Right renal pelvis (tissue), 4 donors: ENCODE data around the gene TARDBP. TPM values are rescaled to one million over a fixed set of nuclear protein-coding genes. Genes with fewer than 3 reads are reported as not detected.
"Not testable (repeated sequence)": the region's sequence is repeated elsewhere in the genome, so short reads cannot be mapped to it uniquely, and the experiment has no call there.

Source experiments
- DNase-seq, 4 donors: peaks; one replicate each; pipeline ENCODE4 v3.0.0-alpha.2; 2013; ENCODE audit warnings: low read depth in 4 of 4, low spot score in 3 of 4, missing footprints in 1 of 4
- polyA plus RNA-seq, 4 donors: library from polyadenylated mRNA; unstranded; fragments of 120-200 nt; gene quantifications; one replicate each; pipeline ENCODE4 v1.2.1, GENCODE V29; 2013; ENCODE audit not compliant: insufficient read length in 4 of 4

Gene TARDBP
- polyA plus RNA-seq: 100 to 1,000 TPM; 304 to 313 (median 308) TPM

GRCh38 chr1:11012260-11013159 is at the start of gene TARDBP:
TSS of gene TARDBP (plus strand) at chr1:11012654. CDS start at chr1:11013728, 1,074 bp downstream.
- DNase-seq: peak; percentile 86 to 89 (median 87)

DNA sequence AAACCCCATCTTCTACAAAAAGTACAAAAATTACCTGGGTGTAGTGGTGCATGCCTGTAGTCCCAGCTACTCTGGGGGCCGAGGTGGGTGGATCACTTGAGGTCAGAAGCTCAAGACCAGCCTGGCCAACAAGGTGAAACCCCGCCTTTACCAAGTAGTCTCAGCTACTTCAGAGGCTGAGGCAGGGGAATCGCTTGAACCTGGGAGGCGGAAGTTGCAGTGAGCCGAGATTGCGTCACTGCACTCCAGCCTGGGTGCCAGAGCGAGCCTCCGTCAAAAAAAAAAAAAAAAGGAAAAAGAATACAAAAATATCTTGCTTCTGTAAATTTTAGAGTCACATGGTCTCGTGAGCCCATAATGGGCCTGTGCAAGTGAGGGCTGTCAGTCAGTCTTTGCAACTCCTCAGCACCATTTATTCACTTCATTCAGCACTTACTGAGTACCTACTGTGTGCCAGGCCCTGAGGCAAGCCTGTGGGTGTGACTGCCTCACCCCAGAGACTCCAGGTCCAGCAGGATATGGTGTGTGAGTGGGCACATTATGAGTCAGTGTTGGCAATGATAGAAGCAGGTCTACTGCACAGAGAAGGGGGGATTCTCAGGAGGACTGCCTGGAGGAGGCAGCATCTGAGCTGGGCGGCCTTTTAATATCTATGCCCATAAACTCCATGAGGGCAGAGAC is 46.8 kb upstream of the TARDBP start:
- no peak for DNase-seq

GRCh38 chr1:10967090-10967489 is 45.4 kb upstream of the TARDBP start:
- no peak for DNase-seq

GRCh38 chr1:10968411-10968826 is 44.0 kb upstream of the TARDBP start:
- no peak for DNase-seq

DNA sequence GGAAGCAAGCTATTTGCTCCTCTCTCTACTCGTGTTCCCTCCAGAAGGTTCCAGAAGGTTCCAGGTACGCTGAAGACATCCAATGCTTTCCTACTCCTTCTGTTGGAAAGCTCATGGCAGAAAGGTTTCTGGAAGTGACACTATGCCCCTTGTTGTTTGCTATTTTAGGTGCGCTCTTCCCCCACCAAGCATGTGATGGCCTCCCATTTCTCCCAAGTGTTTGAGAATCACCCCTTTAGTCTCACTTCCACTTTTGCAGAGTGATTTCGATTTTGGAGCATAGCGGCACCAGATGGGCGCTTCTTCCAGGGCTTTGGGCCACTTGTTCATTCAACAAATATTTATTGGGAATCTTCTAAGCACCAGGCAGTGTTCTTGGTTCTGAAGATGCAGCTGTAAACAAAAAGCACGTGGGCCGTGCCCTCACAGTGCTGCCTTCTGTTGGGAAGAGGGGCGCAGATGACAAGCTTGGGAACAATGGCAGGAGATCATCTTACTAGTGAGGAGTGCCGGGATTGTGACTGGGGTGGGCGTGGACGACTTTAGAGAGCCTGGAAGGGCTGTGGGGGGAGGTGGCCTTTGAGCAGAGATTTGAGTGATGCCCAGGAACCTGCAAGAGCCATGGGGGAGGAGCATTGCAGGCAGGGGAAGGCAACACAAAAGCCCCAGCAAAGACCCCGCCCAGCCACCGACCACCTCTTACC is 43.0 kb upstream of the TARDBP start:
- no peak for DNase-seq

DNA sequence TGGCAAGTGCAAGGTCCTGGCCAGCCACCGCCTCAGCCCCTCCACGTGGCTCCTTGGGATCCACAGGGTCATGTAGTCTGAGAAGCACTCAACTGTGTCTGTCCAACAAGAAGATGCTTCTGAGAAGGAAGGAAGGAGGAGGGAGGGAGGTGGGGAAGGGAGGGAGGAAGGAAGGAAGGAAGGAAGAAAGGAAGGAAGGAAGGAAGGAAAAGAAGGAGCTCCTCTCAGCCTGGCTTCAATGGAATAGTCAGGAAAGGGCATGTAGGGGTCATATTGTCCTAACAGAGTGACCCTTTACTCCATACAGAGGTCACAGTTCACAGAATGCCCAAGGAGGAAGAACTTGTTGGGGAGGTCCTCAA is 42.5 kb upstream of the TARDBP start:
- DNase-seq: no peak

- no peak for DNase-seq
These were observed 38.9 kb upstream of the TARDBP start for GRCh38 chr1:10973552-10973951.

DNA sequence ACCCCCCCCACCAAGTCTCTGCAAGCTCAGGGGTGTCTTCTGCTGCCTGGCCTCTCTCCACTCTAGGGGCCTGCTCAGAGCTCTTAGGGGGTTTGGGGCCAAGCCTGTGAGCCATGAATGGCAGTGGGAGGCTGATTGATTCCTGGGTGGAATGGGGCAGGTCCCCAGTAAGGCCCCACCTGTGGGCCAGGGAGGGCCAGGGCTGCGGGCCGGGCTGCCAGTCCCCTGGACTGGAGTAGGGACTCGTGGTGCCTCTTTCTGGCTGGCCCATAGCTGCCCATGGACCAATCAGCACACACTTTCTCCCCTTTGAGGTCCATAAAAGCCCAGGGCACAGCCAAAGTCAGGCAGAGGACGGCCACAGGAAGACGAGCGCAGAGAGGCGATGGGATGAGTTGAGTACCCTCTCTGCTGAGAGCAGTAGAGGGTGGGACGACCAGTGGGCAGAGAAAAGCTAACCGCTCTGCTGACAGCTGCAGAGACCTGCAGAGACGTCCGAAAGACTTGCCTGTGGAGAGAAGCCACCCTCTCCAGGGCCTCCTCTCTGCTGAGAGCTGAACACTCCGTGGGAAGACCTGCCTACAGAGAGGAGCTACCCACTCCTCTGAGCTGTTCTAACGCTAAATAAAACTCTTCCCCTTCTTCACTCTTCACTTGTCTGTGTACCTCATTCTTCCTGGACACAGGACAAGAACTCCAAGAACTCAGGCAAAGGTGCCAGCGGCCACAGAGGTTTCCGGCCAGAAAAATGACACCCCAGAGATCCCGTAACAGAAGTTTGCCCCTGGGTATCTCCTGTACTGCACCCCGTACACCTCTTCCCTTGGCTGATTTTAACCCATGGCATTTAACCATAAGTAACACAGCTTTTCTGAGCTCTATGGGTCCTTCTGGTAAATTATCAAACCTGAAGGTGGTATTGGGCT is 38.2 kb upstream of the TARDBP start:
- DNase-seq: no peak

DNA sequence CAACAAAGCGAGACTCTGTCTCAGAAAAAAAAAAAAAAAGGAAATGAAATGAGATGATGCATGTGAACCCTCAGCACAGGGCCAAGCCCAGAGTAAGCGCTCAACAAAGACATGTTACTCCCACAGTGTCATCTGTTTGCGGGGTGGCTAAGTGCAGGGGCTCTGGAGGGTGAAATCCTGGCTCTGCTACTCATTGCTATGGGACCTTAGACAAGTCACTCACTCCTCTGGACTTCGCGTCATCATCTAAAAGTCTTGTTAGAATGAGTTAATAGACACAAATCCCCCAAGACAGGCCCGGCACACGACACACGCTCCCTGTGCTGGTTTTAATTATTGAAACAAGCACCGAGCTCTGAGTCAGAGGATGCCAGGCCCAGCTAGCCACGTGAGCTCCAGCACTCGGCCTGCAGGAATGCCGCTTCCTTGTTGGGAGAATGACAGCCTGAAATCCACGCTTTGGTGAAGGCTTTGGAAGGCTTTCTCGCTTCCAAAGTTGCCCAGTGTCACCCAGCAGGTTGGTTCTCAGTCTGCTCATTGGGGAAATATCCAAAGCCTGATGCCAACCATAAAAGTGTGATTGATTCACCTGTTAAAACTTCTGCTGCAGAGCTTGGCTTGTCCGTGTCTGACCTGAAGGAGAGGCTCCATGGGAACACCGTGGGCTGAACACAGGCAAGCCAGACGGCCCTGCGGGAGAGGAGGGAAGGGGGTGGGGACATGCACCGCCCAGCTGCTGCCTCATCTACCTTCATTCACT is 36.7 kb upstream of the TARDBP start:
- DNase-seq: no peak

DNA sequence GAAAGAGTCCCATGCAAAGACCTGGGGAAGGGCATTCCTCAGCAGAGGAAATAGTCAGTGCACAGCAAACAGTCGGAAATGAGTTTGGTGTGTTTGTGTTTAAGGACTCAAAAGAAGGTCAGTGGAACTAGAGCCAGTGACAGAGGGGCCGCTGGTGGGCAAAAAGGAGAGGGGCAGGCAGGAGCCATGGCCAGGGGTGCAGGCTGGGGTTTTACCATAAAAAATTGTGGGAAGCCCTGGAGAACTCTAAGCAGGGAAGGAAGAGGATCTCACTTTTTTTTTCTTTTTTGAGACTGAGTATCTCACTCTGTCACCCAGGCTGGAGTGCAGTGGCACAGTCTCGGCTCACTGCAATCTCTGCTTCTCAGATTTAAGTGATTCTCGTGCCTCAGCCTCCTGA is 33.7 kb upstream of the TARDBP start:
- DNase-seq: no peak

GRCh38 chr1:10979483-10979920 is 33.0 kb upstream of the TARDBP start:
- DNase-seq: no peak

GRCh38 chr1:10980094-10980577 is 32.3 kb upstream of the TARDBP start:
- peak in 2 of 4 donors; percentile 23 to 30 for DNase-seq

- no peak for DNase-seq
These were observed 31.4 kb upstream of the TARDBP start for GRCh38 chr1:10980841-10981727.

DNA sequence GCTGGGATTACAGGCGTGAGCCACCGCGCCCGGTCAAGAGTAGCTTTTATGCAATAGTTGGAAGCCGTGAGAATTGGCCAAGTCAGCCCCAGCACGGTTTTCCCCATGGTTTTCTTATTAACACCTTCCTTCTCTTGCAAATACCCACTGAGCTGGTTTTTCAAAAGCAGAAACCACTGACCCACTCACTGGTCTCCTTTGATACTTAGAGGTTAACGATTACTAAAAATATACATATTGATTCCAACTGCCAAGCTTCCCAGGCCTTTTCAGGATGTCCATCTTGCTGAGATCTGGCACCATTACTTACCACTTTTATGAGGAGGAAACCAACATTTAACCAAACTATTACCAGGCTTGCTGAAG is 25.9 kb upstream of the TARDBP start:
- no peak for DNase-seq

GRCh38 chr1:10987840-10988417 is 24.5 kb upstream of the TARDBP start:
- DNase-seq: no peak

- DNase-seq: no peak
These were observed 23.4 kb upstream of the TARDBP start for GRCh38 chr1:10989095-10989494.

GRCh38 chr1:10989920-10990516 is 22.4 kb upstream of the TARDBP start:
- DNase-seq: not testable (repeated sequence)
